Mesenchymal stem cell (in vitro differentiated cells and primary cell): ENCODE measurements around the gene OPCML.

Experiments used
- DNase-seq: peaks from one replicate; pipeline ENCODE4 v3.0.0-alpha.2; 2013
- H2AFZ ChIP-seq: one replicate; pipeline ENCODE4 v1.6.1; 2013; ENCODE audit warnings: low read depth, mild to moderate bottlenecking, control low read depth, inconsistent platforms, low read length, moderate library complexity
- H2AK5ac ChIP-seq: 2 replicates; pipeline ENCODE4 v1.6.1; 2013; ENCODE audit warnings: low read length, moderate library complexity, mild to moderate bottlenecking, inconsistent platforms; ENCODE audit not compliant: severe bottlenecking
- H2BK120ac ChIP-seq: one replicate; pipeline ENCODE4 v1.6.1; 2013; ENCODE audit warnings: low read depth, mild to moderate bottlenecking, inconsistent platforms, low read length, moderate library complexity
- H2BK12ac ChIP-seq, 2 experiments: one replicate each; pipeline ENCODE4 v1.6.1; 2013; ENCODE audit warnings: inconsistent platforms in 2 of 2, low read length in 2 of 2, mild to moderate bottlenecking in 2 of 2, moderate library complexity in 2 of 2, control low read depth in 1 of 2
- H2BK15ac ChIP-seq: one replicate; pipeline ENCODE4 v1.6.1; 2013; ENCODE audit warnings: mild to moderate bottlenecking, low read depth, inconsistent platforms; ENCODE audit not compliant: poor library complexity, severe bottlenecking
- H2BK5ac ChIP-seq: 2 replicates; pipeline ENCODE4 v1.6.1; 2013; ENCODE audit warnings: low read depth, mild to moderate bottlenecking, low read length, control low read depth, inconsistent platforms; ENCODE audit not compliant: poor library complexity, severe bottlenecking
- H3K14ac ChIP-seq, 2 experiments: one replicate each; pipeline ENCODE4 v1.6.1; 2013; ENCODE audit warnings: inconsistent platforms in 2 of 2, low read length in 2 of 2, control low read depth in 1 of 2, mild to moderate bottlenecking in 1 of 2, moderate library complexity in 1 of 2
- H3K18ac ChIP-seq, 2 experiments: one replicate each; pipeline ENCODE4 v1.6.1; 2013; ENCODE audit warnings: inconsistent platforms in 2 of 2, low read length in 2 of 2, control low read depth in 1 of 2, low read depth in 1 of 2, mild to moderate bottlenecking in 1 of 2
- H3K23ac ChIP-seq, 2 experiments: one replicate each; pipeline ENCODE4 v1.6.1; 2013; ENCODE audit warnings: inconsistent platforms in 2 of 2, low read length in 2 of 2, mild to moderate bottlenecking in 2 of 2, moderate library complexity in 2 of 2, control low read depth in 1 of 2
- H3K27ac ChIP-seq: 2 replicates; pipeline ENCODE4 v1.5.1; 2013; ENCODE audit warnings: mild to moderate bottlenecking, moderate library complexity, low read length, control low read depth, inconsistent platforms; ENCODE audit not compliant: poor library complexity, severe bottlenecking
- H3K27me3 ChIP-seq, 2 experiments: 2 replicates each; pipeline versions ENCODE4 v1.6.1 to v1.7.0; 2013; ENCODE audit warnings: low read length in 2 of 2, mild to moderate bottlenecking in 2 of 2, moderate library complexity in 2 of 2, control low read depth in 1 of 2, inconsistent platforms in 1 of 2; ENCODE audit not compliant: control insufficient read depth in 1 of 2, insufficient read depth in 1 of 2
- H3K36me3 ChIP-seq, 2 experiments: 2 replicates each; pipeline versions ENCODE4 v1.6.1 to v1.7.0; 2013; ENCODE audit warnings: low read length in 2 of 2, control low read depth in 1 of 2, inconsistent platforms in 1 of 2, low read depth in 1 of 2, mild to moderate bottlenecking in 1 of 2; ENCODE audit not compliant: insufficient read depth in 2 of 2, control insufficient read depth in 1 of 2
- H3K4ac ChIP-seq, 2 experiments: one replicate each; pipeline ENCODE4 v1.6.1; 2013; ENCODE audit warnings: inconsistent platforms in 2 of 2, low read length in 2 of 2, mild to moderate bottlenecking in 2 of 2, moderate library complexity in 2 of 2, control low read depth in 1 of 2, low read depth in 1 of 2
- H3K4me1 ChIP-seq: 2 replicates; pipeline ENCODE4 v1.6.1; 2013; ENCODE audit warnings: low read depth, low read length, control low read depth; ENCODE audit not compliant: control insufficient read depth, insufficient read depth
- H3K4me2 ChIP-seq: 2 replicates; pipeline ENCODE4 v1.6.1; 2013; ENCODE audit warnings: low read length, mild to moderate bottlenecking, inconsistent platforms; ENCODE audit not compliant: poor library complexity, severe bottlenecking
- H3K4me3 ChIP-seq, 2 experiments: 2 replicates each; pipeline versions ENCODE4 v1.5.1 to v1.7.0; 2013; ENCODE audit warnings: low read length in 2 of 2, mild to moderate bottlenecking in 2 of 2, control low read depth in 1 of 2, low read depth in 1 of 2; ENCODE audit not compliant: insufficient read depth in 1 of 2
- H3K79me1 ChIP-seq: replicated peaks from 2 replicates; pipeline ENCODE4 v1.6.1; 2013; ENCODE audit warnings: mild to moderate bottlenecking, control low read depth, low read length, inconsistent platforms; ENCODE audit not compliant: poor library complexity, severe bottlenecking
- H3K9ac ChIP-seq: 2 replicates; pipeline ENCODE4 v1.7.0; 2013; ENCODE audit warnings: mild to moderate bottlenecking, low read length, moderate library complexity
- H3K9me3 ChIP-seq: 2 replicates; pipeline ENCODE4 v1.7.0; 2013; ENCODE audit warnings: mild to moderate bottlenecking, low read length; ENCODE audit not compliant: control insufficient read depth
- H4K8ac ChIP-seq: one replicate; pipeline ENCODE4 v1.6.1; 2013; ENCODE audit warnings: inconsistent platforms, mild to moderate bottlenecking, low read length, moderate library complexity
- H4K91ac ChIP-seq: one replicate; pipeline ENCODE4 v1.6.1; 2013; ENCODE audit warnings: mild to moderate bottlenecking, low read length, inconsistent platforms
- WGBS: methylation state at CpG from one replicate; pipeline ENCODE4 v1.1.7; 2013; ENCODE audit warnings: mixed read lengths; 5-methylcytosine and 5-hydroxymethylcytosine counted together

The OPCML gene

GRCh38 chr11:133337951-133338418 is 194.3 kb downstream of the OPCML start:
- no peak overlapping the region for H3K23ac ChIP-seq
- H3K27me3 ChIP-seq, result no peaks in the 10 kb centered on the region
- no peak overlapping the region for H4K8ac ChIP-seq
- no peaks in the 10 kb centered on the region for H3K4me1 ChIP-seq
- no peaks in the 10 kb centered on the region for H3K9me3 ChIP-seq
- H3K27ac ChIP-seq, result no peak overlapping the region
- no peak overlapping the region for H3K4ac ChIP-seq
- no peak overlapping the region for H2AFZ ChIP-seq
- H3K9ac ChIP-seq, result no peak overlapping the region
- no peak overlapping the region for H2BK120ac ChIP-seq
- no peak overlapping the region for H3K4me3 ChIP-seq
- H2BK15ac ChIP-seq, result no peak overlapping the region
- H4K91ac ChIP-seq, result no peak overlapping the region
- no peak overlapping the region for H2BK5ac ChIP-seq
- no peak overlapping the region for H2BK12ac ChIP-seq
- no peaks in the 10 kb centered on the region for H3K79me1 ChIP-seq
- DNase-seq, result no peak
- no peak overlapping the region for H3K18ac ChIP-seq
- WGBS, result 48% methylated on average over 6 of the region's 7 CpGs
- no peak overlapping the region for H3K4me2 ChIP-seq
- H3K36me3 ChIP-seq, result no peaks in the 10 kb centered on the region
- no peak overlapping the region for H3K14ac ChIP-seq
- H2AK5ac ChIP-seq, result no peak overlapping the region

DNA sequence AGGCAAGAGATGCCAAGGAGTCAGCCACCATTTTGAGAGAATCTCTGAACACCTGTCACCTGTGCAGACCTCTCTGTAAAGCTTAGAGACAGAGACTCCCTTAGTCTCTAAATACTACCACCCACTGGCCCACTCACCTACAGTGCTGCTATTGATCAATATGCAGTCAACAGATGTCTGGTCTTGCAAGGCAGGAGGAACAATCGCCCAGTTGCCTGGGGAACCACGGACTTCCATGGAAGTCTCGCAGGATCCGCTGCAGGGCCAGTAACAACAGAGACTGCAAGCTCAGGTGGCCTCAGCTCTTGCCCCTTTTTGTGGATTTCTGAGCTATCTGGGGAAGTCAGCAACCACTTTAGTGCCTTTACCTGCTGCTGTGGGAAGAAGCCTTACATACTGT is 195.1 kb downstream of the OPCML start:
- DNase-seq, result no peak
- no peak overlapping the region for H4K8ac ChIP-seq
- 88% methylated on average over 4 of the region's 4 CpGs for WGBS
- no peaks in the 10 kb centered on the region for H3K36me3 ChIP-seq
- H2AK5ac ChIP-seq, result no peak overlapping the region
- no peak overlapping the region for H2BK12ac ChIP-seq
- no peak overlapping the region for H3K4ac ChIP-seq
- H3K4me2 ChIP-seq, result no peak overlapping the region
- no peak overlapping the region for H2BK120ac ChIP-seq
- no peaks in the 10 kb centered on the region for H3K9me3 ChIP-seq
- no peak overlapping the region for H3K27ac ChIP-seq
- H3K18ac ChIP-seq, result no peak overlapping the region
- no peak overlapping the region for H4K91ac ChIP-seq
- H2BK15ac ChIP-seq, result no peak overlapping the region
- no peak overlapping the region for H2BK5ac ChIP-seq
- no peaks in the 10 kb centered on the region for H3K79me1 ChIP-seq
- H3K4me1 ChIP-seq, result no peaks in the 10 kb centered on the region
- H3K27me3 ChIP-seq, result no peaks in the 10 kb centered on the region
- H3K4me3 ChIP-seq, result no peak overlapping the region
- H2AFZ ChIP-seq, result no peak overlapping the region
- no peak overlapping the region for H3K9ac ChIP-seq
- no peak overlapping the region for H3K23ac ChIP-seq
- no peak overlapping the region for H3K14ac ChIP-seq

DNA sequence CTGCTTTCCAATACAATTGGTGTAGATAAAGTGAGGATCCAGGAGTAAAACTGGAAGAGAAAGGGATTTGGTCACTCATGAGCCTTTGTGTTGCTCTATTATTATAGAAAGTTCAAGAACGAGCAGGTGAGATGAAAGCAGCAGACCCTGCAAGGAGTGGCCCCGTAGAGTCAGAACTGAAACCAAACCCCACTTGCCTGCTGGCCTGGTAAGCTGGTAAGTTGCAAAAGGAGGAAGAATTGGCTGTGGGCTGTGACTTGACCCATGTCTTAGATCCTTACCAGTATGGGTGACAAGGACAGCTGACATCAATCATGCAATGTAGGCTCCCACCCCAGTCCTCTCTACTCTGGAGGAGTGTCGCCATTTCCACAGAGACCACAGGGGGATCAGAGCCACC is 201.3 kb downstream of the OPCML start:
- 61% methylated on average over 3 of the region's 3 CpGs for WGBS
- Histone ChIP-seq H4K91ac (no peak overlapping the region), H3K23ac (no peak overlapping the region), H3K9ac (no peak overlapping the region), H3K18ac (no peak overlapping the region), H4K8ac (no peak overlapping the region), H3K36me3 (no peaks in the 10 kb centered on the region), H3K27me3 (no peaks in the 10 kb centered on the region), H2AK5ac (no peak overlapping the region), H2BK12ac (no peak overlapping the region), H2AFZ (no peak overlapping the region), H3K79me1 (no peaks in the 10 kb centered on the region), H3K9me3 (no peaks in the 10 kb centered on the region), H3K4me2 (no peak overlapping the region), H3K27ac (no peak overlapping the region), H2BK15ac (no peak overlapping the region), H3K4ac (no peak overlapping the region), H3K14ac (no peak overlapping the region), H2BK120ac (no peak overlapping the region), H3K4me3 (no peak overlapping the region), H3K4me1 (no peaks in the 10 kb centered on the region), H2BK5ac (no peak overlapping the region)
- no peak for DNase-seq

DNA sequence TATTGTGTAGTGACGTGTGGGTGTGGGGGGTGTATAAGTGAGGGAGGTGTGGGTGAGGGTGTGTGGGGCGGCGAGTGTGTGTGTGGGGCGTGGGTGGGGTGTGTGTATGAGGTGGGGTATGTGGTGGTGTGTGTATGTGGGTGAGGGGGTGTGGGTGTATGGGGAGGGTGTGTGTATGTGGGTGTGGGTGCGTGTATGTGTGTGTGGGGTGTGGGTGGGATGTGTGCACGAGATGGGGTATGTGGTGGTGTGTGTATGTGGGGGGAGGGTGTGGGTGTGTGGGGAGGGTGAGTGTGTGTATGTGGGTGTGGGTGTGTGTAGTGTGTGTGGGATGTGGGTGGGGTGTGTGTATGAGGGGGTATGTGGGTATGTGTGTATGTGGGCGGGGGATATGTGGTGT is 205.5 kb downstream of the OPCML start:
- WGBS, result 84% methylated on average over 7 of the region's 7 CpGs
- Histone ChIP-seq H3K23ac (no peak overlapping the region), H3K4me1 (no peaks in the 10 kb centered on the region), H2BK5ac (no peak overlapping the region), H3K4me3 (no peak overlapping the region), H3K36me3 (no peaks in the 10 kb centered on the region), H4K8ac (no peak overlapping the region), H3K9ac (no peak overlapping the region), H3K9me3 (no peaks in the 10 kb centered on the region), H2BK12ac (no peak overlapping the region), H3K4me2 (no peak overlapping the region), H3K79me1 (no peaks in the 10 kb centered on the region), H3K4ac (no peak overlapping the region), H2BK120ac (no peak overlapping the region), H3K27ac (no peak overlapping the region), H2AFZ (no peak overlapping the region), H2AK5ac (no peak overlapping the region), H4K91ac (peak overlapping the region; percentile 15), H3K27me3 (no peaks in the 10 kb centered on the region), H3K14ac (no peak overlapping the region), H3K18ac (no peak overlapping the region), H2BK15ac (no peak overlapping the region)
- DNase-seq, result no peak
